GM12864 (cell line): ENCODE data around the gene IGSF23.

Experiments used
- DNase-seq: peaks from one replicate; pipeline ENCODE4 v3.0.0-alpha.2; 2011; ENCODE audit warnings: low read depth
- H3K4me3 ChIP-seq: 2 replicates; pipeline ENCODE4 v1.5.1; 2011; ENCODE audit warnings: mild to moderate bottlenecking, low read depth, low read length, control low read depth
- TF ChIP-seq, protein P1 (sequence below): IDR thresholded peaks from 2 replicates; pipeline ENCODE4 v1.5.1; 2011; ENCODE audit warnings: low read depth, mild to moderate bottlenecking, moderate library complexity, low read length, control low read depth, inconsistent platforms; ENCODE audit errors: missing control alignments

The IGSF23 gene

DNA sequence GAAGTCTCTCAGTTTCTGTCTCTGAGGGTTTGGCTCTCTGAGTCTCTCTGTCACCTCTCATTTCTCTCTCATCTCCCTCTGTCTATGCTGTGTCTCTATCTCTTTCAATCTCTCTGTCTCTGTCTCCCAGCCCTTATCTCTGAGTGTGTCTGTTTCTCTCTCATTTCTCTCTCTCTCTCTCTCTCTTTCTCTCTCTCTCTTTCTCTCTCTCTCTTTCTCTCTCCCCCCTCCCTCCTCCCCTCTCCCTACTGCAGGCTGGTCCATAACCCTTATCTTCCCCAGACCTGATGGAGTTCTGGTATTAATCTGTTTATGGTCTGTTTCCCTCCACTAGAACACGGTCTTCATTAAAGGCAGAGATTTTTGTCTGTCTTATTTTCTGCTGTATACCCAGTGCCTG, 29.0 kb downstream of the IGSF23 start:
- TF ChIP-seq, protein P1, sequence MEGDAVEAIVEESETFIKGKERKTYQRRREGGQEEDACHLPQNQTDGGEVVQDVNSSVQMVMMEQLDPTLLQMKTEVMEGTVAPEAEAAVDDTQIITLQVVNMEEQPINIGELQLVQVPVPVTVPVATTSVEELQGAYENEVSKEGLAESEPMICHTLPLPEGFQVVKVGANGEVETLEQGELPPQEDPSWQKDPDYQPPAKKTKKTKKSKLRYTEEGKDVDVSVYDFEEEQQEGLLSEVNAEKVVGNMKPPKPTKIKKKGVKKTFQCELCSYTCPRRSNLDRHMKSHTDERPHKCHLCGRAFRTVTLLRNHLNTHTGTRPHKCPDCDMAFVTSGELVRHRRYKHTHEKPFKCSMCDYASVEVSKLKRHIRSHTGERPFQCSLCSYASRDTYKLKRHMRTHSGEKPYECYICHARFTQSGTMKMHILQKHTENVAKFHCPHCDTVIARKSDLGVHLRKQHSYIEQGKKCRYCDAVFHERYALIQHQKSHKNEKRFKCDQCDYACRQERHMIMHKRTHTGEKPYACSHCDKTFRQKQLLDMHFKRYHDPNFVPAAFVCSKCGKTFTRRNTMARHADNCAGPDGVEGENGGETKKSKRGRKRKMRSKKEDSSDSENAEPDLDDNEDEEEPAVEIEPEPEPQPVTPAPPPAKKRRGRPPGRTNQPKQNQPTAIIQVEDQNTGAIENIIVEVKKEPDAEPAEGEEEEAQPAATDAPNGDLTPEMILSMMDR: no peak
- no peak for DNase-seq
- no peak overlapping the region for H3K4me3 ChIP-seq

DNA sequence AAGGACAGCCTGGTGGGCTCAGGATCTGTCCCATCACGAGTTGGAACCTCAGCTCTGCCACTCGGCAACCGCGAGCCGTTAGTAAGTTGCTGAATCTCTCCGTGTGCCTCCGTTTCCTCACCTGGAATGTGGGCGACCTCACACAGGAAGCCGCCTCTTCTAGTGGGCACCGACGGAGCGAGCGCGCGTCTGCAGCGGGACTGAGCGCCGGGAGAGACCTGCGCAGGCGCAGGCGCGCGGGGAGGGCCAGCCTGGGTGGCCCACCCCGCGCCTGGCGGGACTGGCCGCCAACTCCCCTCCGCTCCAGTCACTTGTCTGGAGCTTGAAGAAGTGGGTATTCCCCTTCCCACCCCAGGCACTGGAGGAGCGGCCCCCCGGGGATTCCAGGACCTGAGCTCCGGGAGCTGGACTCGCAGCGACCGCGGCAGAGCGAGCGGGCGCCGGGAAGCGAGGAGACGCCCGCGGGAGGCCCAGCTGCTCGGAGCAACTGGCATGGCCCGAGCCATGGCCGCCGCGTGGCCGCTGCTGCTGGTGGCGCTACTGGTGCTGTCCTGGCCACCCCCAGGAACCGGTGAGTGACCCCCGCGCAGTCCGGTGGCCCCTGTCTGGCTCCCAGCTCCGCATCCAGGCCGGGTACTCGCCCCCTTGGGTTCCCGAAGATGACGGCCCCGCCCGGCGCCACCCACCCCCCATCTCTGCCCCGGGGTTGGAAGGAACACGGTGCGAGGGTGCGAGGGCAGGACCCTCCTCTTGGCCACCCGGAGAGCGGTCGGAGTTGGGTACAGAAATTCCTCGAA, 30.4 kb downstream of the IGSF23 start, which contains the start of gene PVR:
PVR (plus strand) TSS at position 306 of the 797 bp plus-strand sequence; CDS start at position 493, 187 bp downstream.
- DNase-seq: no peak
- TF ChIP-seq, protein P1: no peak
- H3K4me3 ChIP-seq: no peak within 1 kb of the TSS

DNA sequence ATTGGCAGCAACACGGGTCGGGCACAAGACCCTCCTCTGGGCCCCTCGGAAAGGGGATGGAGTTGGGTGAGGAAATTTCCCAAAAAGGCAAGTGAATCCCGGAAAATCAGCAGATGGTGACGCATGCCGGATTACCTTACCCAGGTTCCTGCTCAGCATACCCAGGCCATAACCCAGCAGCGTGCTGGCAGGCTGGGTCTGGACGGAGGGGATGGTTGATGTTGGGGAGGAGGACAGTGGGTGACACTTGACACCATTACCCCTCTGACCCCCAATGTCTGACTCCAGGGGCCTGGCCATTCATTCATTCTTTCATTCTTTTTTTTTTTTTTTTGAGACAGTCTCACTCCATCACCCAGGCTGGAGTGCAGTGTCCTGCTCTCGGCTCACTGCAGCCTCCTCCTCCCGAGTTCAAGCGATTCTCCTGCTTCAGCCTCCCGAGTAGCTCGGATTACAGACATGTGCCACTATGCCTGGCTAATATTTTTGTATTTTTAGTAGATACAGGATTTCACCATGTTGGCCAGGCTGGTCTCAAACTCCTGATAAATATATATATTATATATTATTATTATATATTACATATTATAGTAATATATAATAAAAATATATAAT, 31.1 kb downstream of the IGSF23 start:
- no peak overlapping the region for H3K4me3 ChIP-seq
- no peak for DNase-seq
- TF ChIP-seq, protein P1: no peak

DNA sequence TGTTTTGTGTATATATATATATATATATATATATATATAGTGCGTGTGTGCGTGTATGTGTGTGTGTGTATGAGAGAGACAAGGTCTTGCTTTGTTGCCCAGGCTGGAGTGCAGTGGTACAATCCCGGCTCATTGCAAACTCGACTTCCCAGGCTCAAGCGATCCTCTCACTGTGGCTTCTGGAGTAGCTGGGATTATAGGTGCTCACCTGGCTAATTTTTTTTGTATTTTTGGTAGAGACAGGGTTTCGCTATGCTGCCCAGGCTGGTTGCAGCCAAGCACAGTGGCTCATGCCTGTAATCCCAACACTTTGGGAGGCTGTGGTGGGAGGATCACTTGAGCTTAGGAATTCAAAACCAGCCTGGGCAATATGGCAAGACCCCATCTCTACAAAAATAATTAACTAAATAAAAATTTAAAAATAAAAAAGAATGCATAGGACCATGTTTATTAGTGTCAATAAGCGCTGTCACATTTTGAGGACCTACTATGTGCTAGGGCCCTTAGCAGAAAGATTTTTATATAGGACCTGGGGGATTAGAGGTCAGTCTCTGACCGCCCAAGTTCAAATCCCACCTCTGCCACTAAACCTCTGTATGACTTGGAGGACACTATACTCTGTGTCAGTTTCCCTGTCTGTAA, 32.2 kb downstream of the IGSF23 start:
- TF ChIP-seq, protein P1: no peak
- no peak overlapping the region for H3K4me3 ChIP-seq

DNA sequence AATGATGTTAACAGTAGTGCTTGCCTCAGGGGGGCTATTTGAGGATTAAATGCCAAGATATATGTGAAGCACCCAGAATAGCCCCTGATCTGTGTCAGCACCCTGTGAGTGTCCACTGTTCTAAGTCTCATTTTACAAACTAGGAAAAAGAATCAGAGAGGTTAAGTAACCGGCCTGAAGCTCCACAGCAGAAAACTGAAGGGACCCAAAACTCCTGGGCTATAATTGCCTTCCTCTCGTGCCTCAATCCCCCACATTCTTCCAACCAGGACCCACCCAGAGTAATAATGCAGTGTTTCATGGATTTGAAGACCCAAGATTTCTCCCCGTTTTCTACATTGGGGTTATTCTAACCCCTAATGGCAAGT, 32.7 kb downstream of the IGSF23 start:
- DNase-seq: no peak
- no peak overlapping the region for H3K4me3 ChIP-seq

More for the DNA sequence above, 32.2 kb downstream of the IGSF23 start:
- no peak for DNase-seq

DNA sequence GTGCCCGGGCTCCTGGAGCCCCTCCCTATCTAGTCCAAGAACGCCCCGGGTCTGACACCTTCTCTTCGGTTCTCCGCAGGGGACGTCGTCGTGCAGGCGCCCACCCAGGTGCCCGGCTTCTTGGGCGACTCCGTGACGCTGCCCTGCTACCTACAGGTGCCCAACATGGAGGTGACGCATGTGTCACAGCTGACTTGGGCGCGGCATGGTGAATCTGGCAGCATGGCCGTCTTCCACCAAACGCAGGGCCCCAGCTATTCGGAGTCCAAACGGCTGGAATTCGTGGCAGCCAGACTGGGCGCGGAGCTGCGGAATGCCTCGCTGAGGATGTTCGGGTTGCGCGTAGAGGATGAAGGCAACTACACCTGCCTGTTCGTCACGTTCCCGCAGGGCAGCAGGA, 33.8 kb downstream of the IGSF23 start:
- no peak for DNase-seq
- TF ChIP-seq, protein P1: no peak
- H3K4me3 ChIP-seq: no peak overlapping the region

More for the DNA sequence above, 32.7 kb downstream of the IGSF23 start:
- TF ChIP-seq, protein P1: no peak
